Measurements from ENCODE around the gene CHID1.
A peak's percentile ranks its signal among the peaks of the same experiment; 100 is the strongest.

The CHID1 gene

GRCh38 chr11:819129-819931 is 91.3 kb downstream of the CHID1 start:
- peak; percentile 68 for DNase-seq

GRCh38 chr11:818396-819128 is 92.0 kb downstream of the CHID1 start, which contains the start of gene PNPLA2:
Gene PNPLA2 (plus strand): TSS chr11:818914. CDS start chr11:819719, 805 bp downstream.
- DNase-seq, result no peak
